Iris pigment epithelial cell (primary cell): Measurements from ENCODE around the gene DNAL1.
A peak's percentile ranks its signal among the peaks of the same experiment; 100 is the strongest.
"Not testable (repeated sequence)": the region's sequence is repeated elsewhere in the genome, so short reads cannot be mapped to it uniquely, and the experiment has no call there.

Experiments used
- DNase-seq: peaks from one replicate; pipeline ENCODE4 v3.0.0-alpha.2; 2011; ENCODE audit warnings: low read depth

DNAL1 gene

GRCh38 chr14:73644531-73645247 lies at the start of gene DNAL1:
DNAL1 (plus strand) TSS chr14:73644986; CDS start chr14:73645040, 54 bp downstream.
- DNase-seq, result peak; percentile 87

GRCh38 chr14:73599499-73599898 lies 45.3 kb upstream of the DNAL1 start:
- no peak for DNase-seq

GRCh38 chr14:73602994-73603393 lies 41.8 kb upstream of the DNAL1 start:
- no peak for DNase-seq

- DNase-seq, result no peak
Measured at GRCh38 chr14:73606271-73606670, 38.5 kb upstream of the DNAL1 start.

GRCh38 chr14:73607241-73607640 lies 37.5 kb upstream of the DNAL1 start:
- no peak for DNase-seq

- peak; percentile 65 for DNase-seq
Measured at GRCh38 chr14:73610687-73611086, 34.1 kb upstream of the DNAL1 start.

GRCh38 chr14:73612339-73613045 lies 32.3 kb upstream of the DNAL1 start, which contains the start of gene ACOT6:
ACOT6 (plus strand) TSS chr14:73612517; CDS start chr14:73612572, 55 bp downstream.
- DNase-seq, result peak; percentile 75

- DNase-seq, result no peak
Measured at GRCh38 chr14:73613046-73613383, 31.8 kb upstream of the DNAL1 start.

- DNase-seq, result no peak
Measured at GRCh38 chr14:73613419-73613963, 31.3 kb upstream of the DNAL1 start.

- no peak for DNase-seq
Measured at GRCh38 chr14:73616831-73617230, 28.0 kb upstream of the DNAL1 start.

- DNase-seq, result no peak
Measured at GRCh38 chr14:73619524-73619923, 25.3 kb upstream of the DNAL1 start.

GRCh38 chr14:73620268-73620667 lies 24.5 kb upstream of the DNAL1 start:
- DNase-seq, result no peak

- no peak for DNase-seq
Measured at GRCh38 chr14:73623504-73624054, 21.2 kb upstream of the DNAL1 start.

- DNase-seq, result no peak
Measured at GRCh38 chr14:73625706-73626105, 19.1 kb upstream of the DNAL1 start.

- no peak for DNase-seq
Measured at GRCh38 chr14:73627151-73627558, 17.6 kb upstream of the DNAL1 start.

- no peak for DNase-seq
Measured at GRCh38 chr14:73630009-73630780, 14.6 kb upstream of the DNAL1 start.

- peak; percentile 70 for DNase-seq
Measured at GRCh38 chr14:73633116-73634010, 11.4 kb upstream of the DNAL1 start.

- peak; percentile 25 for DNase-seq
Measured at GRCh38 chr14:73634011-73634833, 10.6 kb upstream of the DNAL1 start.

- DNase-seq, result not testable (repeated sequence)
Measured at GRCh38 chr14:73636355-73636754, 8.4 kb upstream of the DNAL1 start.

- no peak for DNase-seq
Measured at GRCh38 chr14:73637830-73638229, 7.0 kb upstream of the DNAL1 start.
